Tongue (tissue), 2 donors: ENCODE data around the gene RPS27. TPM values are rescaled to one million over a fixed set of nuclear protein-coding genes. Genes with fewer than 3 reads are reported as not detected.
A peak's percentile ranks its signal among the peaks of the same experiment; 100 is the strongest.
"Not testable (repeated sequence)": the region's sequence is repeated elsewhere in the genome, so short reads cannot be mapped to it uniquely, and the experiment has no call there.

Source experiments
- DNase-seq: peaks from one replicate; pipeline ENCODE4 v3.0.0-alpha.2; 2015
- total RNA-seq: library from RNA; depleted of rRNA; stranded (reverse); fragments of >200 nt; gene quantifications from one replicate; pipeline ENCODE4 v1.2.3, GENCODE V29; 2014

The RPS27 gene
- total RNA-seq, 1 donor from 2014 or later, result 1,230 TPM

- no peak for DNase-seq
Measured at GRCh38 chr1:153961421-153961820, 29.1 kb upstream of the RPS27 start.

- DNase-seq, result no peak
Measured at GRCh38 chr1:153962088-153963029, 28.2 kb upstream of the RPS27 start.

GRCh38 chr1:153963030-153963849 is 27.3 kb upstream of the RPS27 start, which contains the start of gene SLC39A1:
Gene SLC39A1, minus strand, starts transcription at chr1:153963537. Its CDS starts 822 bp downstream, at chr1:153962715.
- peak; percentile 99 for DNase-seq

- DNase-seq, result peak; percentile 70
Measured at GRCh38 chr1:153963850-153964331, 26.7 kb upstream of the RPS27 start.

- DNase-seq, result peak; percentile 99
Measured at GRCh38 chr1:153967107-153967999, 23.2 kb upstream of the RPS27 start, which contains the start of gene CREB3L4. Gene CREB3L4, plus strand, starts transcription at chr1:153967902. Its CDS starts 624 bp downstream, at chr1:153968526.

- DNase-seq, result no peak
Measured at GRCh38 chr1:153968000-153968363, 22.6 kb upstream of the RPS27 start.

GRCh38 chr1:153968408-153968807 is 22.2 kb upstream of the RPS27 start:
- DNase-seq, result peak; percentile 22

GRCh38 chr1:153968972-153969371 is 21.6 kb upstream of the RPS27 start:
- no peak for DNase-seq

GRCh38 chr1:153970346-153970745 is 20.2 kb upstream of the RPS27 start:
- DNase-seq, result no peak

GRCh38 chr1:153973071-153973470 is 17.5 kb upstream of the RPS27 start:
- DNase-seq, result no peak

- no peak for DNase-seq
Measured at GRCh38 chr1:153973525-153973924, 17.0 kb upstream of the RPS27 start.

- no peak for DNase-seq
Measured at GRCh38 chr1:153976819-153977249, 13.7 kb upstream of the RPS27 start.

GRCh38 chr1:153977250-153978240 is 13.0 kb upstream of the RPS27 start, which contains the start of gene JTB:
Gene JTB, minus strand, starts transcription at chr1:153977674. Its CDS starts 422 bp downstream, at chr1:153977252.
- DNase-seq, result peak; percentile 94

- DNase-seq, result no peak
Measured at GRCh38 chr1:153978274-153978909, 12.2 kb upstream of the RPS27 start.

GRCh38 chr1:153979091-153979490 is 11.5 kb upstream of the RPS27 start:
- DNase-seq, result not testable (repeated sequence)

GRCh38 chr1:153981735-153982134 is 8.8 kb upstream of the RPS27 start:
- not testable (repeated sequence) for DNase-seq

GRCh38 chr1:153984123-153984894 is 6.3 kb upstream of the RPS27 start:
- DNase-seq, result no peak

- DNase-seq, result peak; percentile 36
Measured at GRCh38 chr1:153985341-153985912, 5.1 kb upstream of the RPS27 start.
